Thymus (tissue), 11 donors: Measurements from ENCODE around the gene TANGO2. TPM values are rescaled to one million over a fixed set of nuclear protein-coding genes. Genes with fewer than 3 reads are reported as not detected.

ENCODE experiments used
- DNase-seq, 9 donors: peaks; one replicate each; pipeline ENCODE4 v3.0.0-alpha.2; 2013; ENCODE audit warnings: low spot score in 9 of 9, low read depth in 6 of 9, missing footprints in 1 of 9
- H3K27ac ChIP-seq, 2 donors: one replicate each; pipeline ENCODE4 v1.5.1; 2013; ENCODE audit warnings: control low read depth in 1 of 2, low read depth in 1 of 2, low read length in 1 of 2, mild to moderate bottlenecking in 1 of 2, moderate library complexity in 1 of 2
- H3K27me3 ChIP-seq, 2 donors: one replicate each; pipeline ENCODE4 v1.5.1; 2013; ENCODE audit warnings: low read length in 1 of 2; ENCODE audit not compliant: control insufficient read depth in 2 of 2, insufficient read depth in 1 of 2
- H3K36me3 ChIP-seq, 2 donors: one replicate each; pipeline ENCODE4 v1.5.1; 2013; ENCODE audit warnings: low read length in 1 of 2, mild to moderate bottlenecking in 1 of 2, moderate library complexity in 1 of 2; ENCODE audit not compliant: control insufficient read depth in 2 of 2, insufficient read depth in 2 of 2
- H3K4me1 ChIP-seq, 2 donors: one replicate each; pipeline ENCODE4 v1.5.1; 2013; ENCODE audit warnings: low read length in 2 of 2; ENCODE audit not compliant: control insufficient read depth in 2 of 2, insufficient read depth in 2 of 2
- H3K4me3 ChIP-seq, 2 donors: one replicate each; pipeline ENCODE4 v1.5.1; 2013; ENCODE audit warnings: low read length in 2 of 2, control low read depth in 1 of 2, mild to moderate bottlenecking in 1 of 2
- H3K9me3 ChIP-seq, 2 donors: one replicate each; pipeline ENCODE4 v1.5.1; 2013; ENCODE audit warnings: low read length in 1 of 2, mild to moderate bottlenecking in 1 of 2; ENCODE audit not compliant: control insufficient read depth in 2 of 2, insufficient read depth in 1 of 2
- WGBS: extraction: QIAGEN DNeasy Blood & Tissue Kit; methylation state at CpG from one replicate; pipeline ENCODE4 v1.1.7; 2013; 5-methylcytosine and 5-hydroxymethylcytosine counted together
- polyA plus RNA-seq: library from polyadenylated mRNA; stranded (reverse); fragments of 200-250 nt; gene quantifications from one replicate; pipeline ENCODE4 v1.2.3, GENCODE V29; 2013
- total RNA-seq: library from RNA; stranded (reverse); fragments of 120-200 nt; gene quantifications from one replicate; pipeline ENCODE4 v1.2.4, GENCODE V29; 2013
- donor health status: healthy.

The TANGO2 gene
- total and polyA plus RNA-seq, 2 donors = 15.9 to 19.7 TPM

GRCh38 chr22:20056696-20057386 lies 35.9 kb downstream of the TANGO2 start:
- no peaks in the 10 kb centered on the region for H3K4me1 ChIP-seq
- no peak overlapping the region for H3K4me3 ChIP-seq
- no peak for DNase-seq
- no peaks in the 10 kb centered on the region for H3K27me3 ChIP-seq
- H3K9me3 ChIP-seq = no peaks in the 10 kb centered on the region
- 97% methylated on average over 16 of the region's 16 CpGs for WGBS
- H3K27ac ChIP-seq = no peak overlapping the region
- H3K36me3 ChIP-seq = peaks cover 54 to 66% of the 10 kb centered on the region in 2 donors

DNA sequence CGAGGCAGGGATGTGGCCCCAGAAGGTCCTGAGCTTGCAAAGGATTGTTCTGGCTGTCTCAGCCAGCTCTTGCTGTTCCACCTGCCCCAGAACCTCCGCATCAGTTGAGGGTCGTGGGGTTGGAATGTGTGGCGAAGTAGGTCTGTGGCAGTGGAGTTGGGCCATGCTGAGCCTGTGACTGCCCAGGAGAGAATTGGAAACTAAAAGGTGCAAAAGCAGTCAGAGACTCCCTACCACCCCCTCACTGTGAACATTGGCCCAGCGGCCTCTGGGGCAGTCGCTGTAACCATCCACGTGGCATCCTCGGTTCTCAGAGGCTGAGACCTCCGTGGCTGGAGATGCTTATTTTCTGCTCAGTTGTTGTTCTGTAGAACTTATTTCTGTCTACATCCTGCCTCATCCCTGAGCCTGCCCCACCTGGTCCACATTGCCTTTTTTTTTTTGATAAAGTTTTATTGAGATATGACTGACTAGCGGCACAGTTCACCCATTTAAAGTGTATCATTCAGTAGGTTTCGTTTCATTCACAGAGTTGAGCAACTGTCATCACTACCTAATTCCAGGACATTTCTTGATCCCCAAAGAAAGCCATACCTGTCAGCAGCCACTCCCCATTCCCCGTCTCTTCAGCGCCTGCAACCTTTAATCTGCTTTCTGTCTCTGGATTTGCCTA lies 36.8 kb downstream of the TANGO2 start:
- no peak for DNase-seq
- Histone ChIP-seq H3K36me3 (peaks cover 52 to 65% of the 10 kb centered on the region in 2 donors), H3K4me3 (no peak overlapping the region), H3K27ac (no peak overlapping the region), H3K4me1 (no peaks in the 10 kb centered on the region), H3K27me3 (no peaks in the 10 kb centered on the region), H3K9me3 (no peaks in the 10 kb centered on the region)
- 98% methylated on average over 13 of the region's 13 CpGs for WGBS

- WGBS = 97% methylated on average over 10 of the region's 10 CpGs
- no peaks in the 10 kb centered on the region for H3K9me3 ChIP-seq
- H3K27ac ChIP-seq = no peak overlapping the region
- no peak overlapping the region for H3K4me3 ChIP-seq
- no peaks in the 10 kb centered on the region for H3K4me1 ChIP-seq
- DNase-seq = no peak
- H3K27me3 ChIP-seq = no peaks in the 10 kb centered on the region
- H3K36me3 ChIP-seq = peaks cover 42 to 65% of the 10 kb centered on the region in 2 donors
Observed at GRCh38 chr22:20058989-20059770, 38.3 kb downstream of the TANGO2 start.

DNA sequence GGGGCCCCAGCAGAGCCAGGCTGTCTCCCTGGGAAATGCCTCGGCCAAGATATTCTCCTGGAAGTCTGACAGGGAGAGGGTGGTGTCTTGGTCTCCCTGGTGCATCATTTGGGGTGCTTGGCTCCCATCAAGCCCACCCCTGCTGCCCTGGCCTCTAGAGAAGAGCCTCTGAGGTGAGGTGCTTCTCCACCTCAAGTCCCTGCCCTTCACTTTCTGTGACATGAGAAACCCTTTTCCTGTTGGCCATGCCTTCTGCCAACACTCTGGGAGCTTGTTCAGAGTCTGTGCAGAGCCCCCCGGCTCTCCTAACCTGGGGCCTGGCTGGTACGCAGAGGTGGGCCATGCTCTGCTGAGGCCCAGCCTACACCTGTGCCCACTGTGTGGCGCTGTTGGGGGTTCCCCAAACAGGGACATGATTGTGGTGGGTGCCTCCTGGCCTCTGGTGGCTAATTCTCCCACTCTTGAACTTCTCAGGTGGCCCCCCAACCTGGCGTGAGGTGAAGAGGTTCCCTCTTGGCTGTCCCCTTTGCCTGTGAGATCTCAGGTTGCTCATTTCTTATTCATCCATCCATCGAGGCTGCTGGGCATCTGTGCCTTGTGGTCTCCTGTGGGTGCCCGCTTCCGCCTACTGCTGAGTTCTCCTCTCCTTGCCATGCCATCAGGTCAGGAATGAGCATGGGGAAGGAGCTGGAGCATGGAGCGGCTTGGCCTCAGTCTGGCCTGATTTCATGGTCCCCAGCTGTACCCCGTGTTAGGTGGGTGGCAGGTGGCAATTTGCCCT lies 40.0 kb downstream of the TANGO2 start:
- H3K27ac ChIP-seq = no peak overlapping the region
- no peak overlapping the region for H3K4me3 ChIP-seq
- DNase-seq = no peak
- no peaks in the 10 kb centered on the region for H3K4me1 ChIP-seq
- H3K27me3 ChIP-seq = no peaks in the 10 kb centered on the region
- WGBS = 98% methylated on average over 10 of the region's 10 CpGs
- H3K36me3 ChIP-seq = peaks cover 40 to 59% of the 10 kb centered on the region in 2 donors
- H3K9me3 ChIP-seq = no peaks in the 10 kb centered on the region

DNA sequence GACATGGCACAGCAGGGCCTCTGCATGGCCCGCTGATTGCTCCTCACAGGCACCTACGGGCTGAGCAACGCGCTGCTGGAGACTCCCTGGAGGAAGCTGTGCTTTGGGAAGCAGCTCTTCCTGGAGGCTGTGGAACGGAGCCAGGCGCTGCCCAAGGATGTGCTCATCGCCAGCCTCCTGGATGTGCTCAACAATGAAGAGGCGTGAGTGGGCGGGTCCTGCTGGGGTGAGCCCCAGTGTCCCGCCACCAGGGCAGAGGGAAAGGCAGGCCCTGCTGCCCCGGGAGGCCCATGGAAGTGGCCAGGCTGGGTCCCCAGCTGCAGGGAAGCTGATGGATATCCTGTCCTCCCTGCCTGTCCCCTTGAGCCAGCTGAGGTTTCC lies 40.6 kb downstream of the TANGO2 start:
- H3K4me1 ChIP-seq = no peaks in the 10 kb centered on the region
- no peak for DNase-seq
- H3K36me3 ChIP-seq = peaks cover 35 to 54% of the 10 kb centered on the region in 2 donors
- no peak overlapping the region for H3K4me3 ChIP-seq
- 97% methylated on average over 11 of the region's 11 CpGs for WGBS
- H3K27me3 ChIP-seq = no peaks in the 10 kb centered on the region
- no peaks in the 10 kb centered on the region for H3K9me3 ChIP-seq
- no peak overlapping the region for H3K27ac ChIP-seq

- Histone ChIP-seq H3K27ac (no peak overlapping the region), H3K27me3 (no peaks in the 10 kb centered on the region), H3K4me1 (no peaks in the 10 kb centered on the region), H3K4me3 (no peak overlapping the region), H3K9me3 (no peaks in the 10 kb centered on the region), H3K36me3 (peaks cover 28 to 49% of the 10 kb centered on the region in 2 donors)
- 97% methylated on average over 18 of the region's 18 CpGs for WGBS
- DNase-seq = no peak
Observed at GRCh38 chr22:20062043-20062765, 41.3 kb downstream of the TANGO2 start.

- 98% methylated on average over 11 of the region's 11 CpGs for WGBS
- H3K36me3 ChIP-seq = peaks cover 28 to 44% of the 10 kb centered on the region in 2 donors
Observed at GRCh38 chr22:20062766-20063083, 41.8 kb downstream of the TANGO2 start.

GRCh38 chr22:20063271-20064139 lies 42.6 kb downstream of the TANGO2 start:
- H3K9me3 ChIP-seq = no peaks in the 10 kb centered on the region
- DNase-seq = no peak
- 95% methylated on average over 27 of the region's 27 CpGs for WGBS
- no peak overlapping the region for H3K27ac ChIP-seq
- no peak overlapping the region for H3K4me3 ChIP-seq
- no peaks in the 10 kb centered on the region for H3K4me1 ChIP-seq
- peaks cover 28 to 43% of the 10 kb centered on the region in 2 donors for H3K36me3 ChIP-seq
- no peaks in the 10 kb centered on the region for H3K27me3 ChIP-seq

More at GRCh38 chr22:20062766-20063083, 41.8 kb downstream of the TANGO2 start:
- no peak for DNase-seq
- Histone ChIP-seq H3K27ac (no peak overlapping the region), H3K4me3 (no peak overlapping the region), H3K4me1 (no peaks in the 10 kb centered on the region), H3K27me3 (no peaks in the 10 kb centered on the region), H3K9me3 (no peaks in the 10 kb centered on the region)
